Suprapubic skin (tissue), 4 donors: ENCODE results near the gene FOS. TPM values are rescaled to one million over a fixed set of nuclear protein-coding genes. Genes with fewer than 3 reads are reported as not detected.

ENCODE experiments used
- DNase-seq, 2 donors: peaks; one replicate each; pipeline ENCODE4 v3.0.0-alpha.2; 2019; ENCODE audit warnings: low spot score in 2 of 2
- H3K27ac ChIP-seq: fragments of 200-600 bp; sonication (generic); one replicate; pipeline ENCODE4 v1.5.1; 2019
- H3K27me3 ChIP-seq: fragments of 200-600 bp; sonication (generic); one replicate; pipeline ENCODE4 v1.5.1; 2019
- H3K36me3 ChIP-seq: fragments of 200-600 bp; sonication (generic); one replicate; pipeline ENCODE4 v1.5.1; 2019
- H3K4me1 ChIP-seq: fragments of 200-600 bp; sonication (generic); one replicate; pipeline ENCODE4 v1.5.1; 2019
- H3K4me3 ChIP-seq: fragments of 200-600 bp; sonication (generic); one replicate; pipeline ENCODE4 v1.5.1; 2019; ENCODE audit warnings: mild to moderate bottlenecking
- H3K9me3 ChIP-seq: fragments of 200-600 bp; sonication (generic); one replicate; pipeline ENCODE4 v1.5.1; 2019
- CTCF ChIP-seq, 2 donors: fragments of 200-600 bp in 1 of 2; fragments of 450-650 bp in 1 of 2; sonication (generic) in 1 of 2; IDR thresholded peaks; one replicate each; pipeline ENCODE4 v1.5.1; 2016 to 2019; ENCODE audit warnings: antibody characterized with exemption in 2 of 2, mild to moderate bottlenecking in 1 of 2, moderate library complexity in 1 of 2
- EP300 ChIP-seq: sonication (generic); formaldehyde crosslinking; IDR thresholded peaks from one replicate; pipeline ENCODE4 v1.6.1; 2017; ENCODE audit warnings: antibody characterized with exemption
- POLR2A ChIP-seq, 2 donors: fragments of 450-650 bp; IDR thresholded peaks; one replicate each; pipeline ENCODE4 v1.6.1; 2017; ENCODE audit warnings: antibody characterized with exemption in 2 of 2, mild to moderate bottlenecking in 2 of 2, moderate library complexity in 2 of 2
- POLR2AphosphoS5 ChIP-seq, 3 donors: sonication (generic); formaldehyde crosslinking; IDR thresholded peaks; one replicate each; pipeline ENCODE4 v1.6.1; 2017; ENCODE audit warnings: antibody characterized with exemption in 3 of 3
- WGBS: methylation state at CpG from one replicate; pipeline ENCODE4 v1.1.5; 2018; 5-methylcytosine and 5-hydroxymethylcytosine counted together
- total RNA-seq, 4 donors: library from RNA; depleted of rRNA; stranded (reverse); fragments of >200 nt; gene quantifications; one replicate each; pipeline ENCODE4 v1.1.0, GENCODE V29; 2016

FOS gene
- total RNA-seq, 4 donors from 2014 or later: 2,120 to 3,987 (median 3,212) TPM

DNA sequence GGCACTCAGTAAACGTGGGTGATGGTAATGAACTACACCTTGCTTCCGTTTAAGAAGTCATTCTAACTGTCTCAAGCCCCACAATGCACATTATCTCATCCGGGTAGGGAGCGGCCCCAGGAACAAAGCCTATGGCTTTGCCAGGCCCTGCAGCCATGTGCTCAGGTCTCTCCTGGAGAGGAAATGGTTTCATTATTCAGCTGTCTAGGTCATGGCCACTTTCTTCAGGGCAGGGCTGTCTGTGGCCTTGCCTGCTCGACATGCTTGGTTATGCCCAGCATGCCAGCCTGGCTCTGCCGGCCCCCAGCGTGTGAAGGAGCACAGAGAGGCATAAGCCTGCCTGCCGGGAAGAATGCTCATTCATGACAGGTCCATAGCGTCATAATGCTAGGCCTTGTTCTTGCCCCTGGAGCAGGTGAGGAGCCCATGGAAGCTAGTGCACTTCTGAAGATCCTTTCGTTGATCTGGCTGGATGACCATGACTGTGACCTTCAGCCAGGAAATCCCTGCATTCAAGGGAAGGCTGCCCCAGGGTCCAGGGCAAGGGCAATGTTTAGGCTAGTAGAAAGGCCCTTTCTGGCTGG is 26.3 kb upstream of the FOS start:
- Histone ChIP-seq H3K27me3 (no peaks in the 10 kb centered on the region), H3K9me3 (no peaks in the 10 kb centered on the region), H3K36me3 (no peaks in the 10 kb centered on the region), H3K27ac (peak overlapping the region; percentile 42), H3K4me1 (peaks cover 40% of the 10 kb centered on the region), H3K4me3 (no peak overlapping the region)
- WGBS: 55% methylated on average over 6 of the region's 10 CpGs
- TF ChIP-seq POLR2A (IDR thresholded peaks at IDR 0.05) (no peak), CTCF (IDR thresholded peaks at IDR 0.05) (no peak), POLR2AphosphoS5 (IDR thresholded peaks at IDR 0.05) (no peak), EP300 (no peak)
- no peak for DNase-seq

DNA sequence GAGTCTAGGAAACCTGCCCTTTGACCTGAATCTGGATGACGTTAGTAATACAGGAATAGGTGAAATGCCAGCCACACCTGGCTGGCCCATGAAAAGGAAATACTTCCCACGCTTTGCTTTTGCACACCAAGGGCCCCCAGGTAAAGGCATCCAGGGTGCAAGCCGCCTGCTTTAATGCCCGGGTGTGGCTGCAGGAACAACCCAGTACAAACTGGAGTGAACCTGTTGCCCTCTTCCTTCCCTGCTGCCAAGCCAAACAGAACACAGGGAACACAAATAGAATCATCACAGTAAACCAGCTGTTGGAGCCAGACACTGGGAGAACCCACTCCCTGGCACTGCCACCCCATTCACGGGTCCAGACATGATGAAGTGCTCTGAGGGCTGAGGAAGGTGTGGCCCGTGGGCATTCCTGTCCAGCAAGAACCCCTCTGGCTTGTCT is 24.2 kb upstream of the FOS start:
- no peak overlapping the region for H3K4me3 ChIP-seq
- peak in 2 of 3 donors; percentile 40 to 53 for TF ChIP-seq POLR2AphosphoS5 (IDR thresholded peaks at IDR 0.05)
- no peak for TF ChIP-seq EP300
- H3K9me3 ChIP-seq: no peaks in the 10 kb centered on the region
- H3K27ac ChIP-seq: peak overlapping the region; percentile 76
- peaks cover 57% of the 10 kb centered on the region for H3K4me1 ChIP-seq
- peak in 1 of 2 donors; percentile 81 for DNase-seq
- H3K27me3 ChIP-seq: no peaks in the 10 kb centered on the region
- no peaks in the 10 kb centered on the region for H3K36me3 ChIP-seq
- 47% methylated on average over 4 of the region's 6 CpGs for whole genome bisulfite sequencing

DNA sequence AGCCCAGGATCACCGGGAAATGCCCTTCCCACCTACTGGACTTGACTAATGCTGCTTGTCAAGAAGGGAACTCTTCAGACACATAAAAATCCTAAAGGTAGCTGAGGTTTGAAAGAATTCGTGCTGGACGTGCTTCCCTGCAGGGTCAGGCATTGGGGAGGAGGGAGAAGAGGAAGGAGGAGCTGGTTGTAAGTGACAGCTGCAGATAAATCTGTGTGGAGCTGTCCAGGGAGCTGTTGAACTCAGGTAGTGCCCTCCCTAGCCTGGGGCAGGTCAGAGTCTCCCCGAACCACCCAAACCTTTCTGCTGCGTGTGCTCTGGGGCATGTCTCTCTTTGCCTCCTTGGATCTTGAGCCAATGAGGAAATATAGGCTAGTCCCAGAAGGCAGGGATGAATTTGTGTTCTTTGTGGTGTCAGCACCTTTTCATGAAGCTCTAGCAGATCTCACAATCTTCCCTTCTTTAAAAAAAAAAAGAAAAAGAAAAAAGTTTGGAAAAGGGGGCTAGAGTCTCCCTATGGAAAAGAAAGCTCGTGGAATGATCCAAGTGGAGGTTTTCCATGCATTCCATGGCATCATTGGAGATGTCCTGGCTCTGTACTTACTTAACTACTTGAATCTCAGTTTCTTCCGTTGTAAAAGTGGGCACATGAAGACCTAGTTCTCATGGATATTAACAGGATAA is 23.6 kb upstream of the FOS start:
- TF ChIP-seq POLR2A (IDR thresholded peaks at IDR 0.05): no peak
- peak in 1 of 3 donors; percentile 3 for TF ChIP-seq POLR2AphosphoS5 (IDR thresholded peaks at IDR 0.05)
- Histone ChIP-seq H3K9me3 (no peaks in the 10 kb centered on the region), H3K4me1 (peaks cover 64% of the 10 kb centered on the region), H3K4me3 (no peak overlapping the region), H3K36me3 (no peaks in the 10 kb centered on the region), H3K27me3 (no peaks in the 10 kb centered on the region), H3K27ac (peak overlapping the region; percentile 76)
- WGBS: 20% methylated on average over 7 of the region's 7 CpGs
- DNase-seq: no peak

- peak in 1 of 2 donors; percentile 91 for DNase-seq
- Histone ChIP-seq H3K4me3 (peak overlapping the region; percentile 43), H3K36me3 (no peaks in the 10 kb centered on the region), H3K27ac (peak overlapping the region; percentile 95), H3K4me1 (peaks cover 68% of the 10 kb centered on the region), H3K27me3 (no peaks in the 10 kb centered on the region), H3K9me3 (no peaks in the 10 kb centered on the region)
- TF ChIP-seq CTCF (IDR thresholded peaks at IDR 0.05) (no peak), POLR2A (IDR thresholded peaks at IDR 0.05) (no peak), POLR2AphosphoS5 (IDR thresholded peaks at IDR 0.05) (peak in 2 of 3 donors; percentile 72 to 78), EP300 (peak; percentile 3)
- WGBS: 16% methylated on average over 10 of the region's 12 CpGs
Measured at GRCh38 chr14:75258079-75258802, 20.4 kb upstream of the FOS start.

GRCh38 chr14:75258803-75259509 is 19.7 kb upstream of the FOS start:
- 0% methylated on average over 25 of the region's 40 CpGs for WGBS

More at GRCh38 chr14:75258803-75259509, 19.7 kb upstream of the FOS start:
- Histone ChIP-seq H3K36me3 (no peaks in the 10 kb centered on the region), H3K4me3 (peak overlapping the region; percentile 43), H3K27ac (peak overlapping the region; percentile 95), H3K27me3 (no peaks in the 10 kb centered on the region), H3K4me1 (peaks cover 62% of the 10 kb centered on the region), H3K9me3 (no peaks in the 10 kb centered on the region)
- TF ChIP-seq POLR2A (IDR thresholded peaks at IDR 0.05) (peak; percentile 75 to 95), POLR2AphosphoS5 (IDR thresholded peaks at IDR 0.05) (peak; percentile 84 to 90 (median 84)), EP300 (peak; percentile 77), CTCF (IDR thresholded peaks at IDR 0.05) (no peak)
- peak; percentile 100 for DNase-seq
